Islet precursor cell (in vitro differentiated cells): ENCODE results near the gene TNIP2.
"Not testable (repeated sequence)": the region's sequence is repeated elsewhere in the genome, so short reads cannot be mapped to it uniquely, and the experiment has no call there.

Source experiments
- DNase-seq: peaks from one replicate; pipeline ENCODE4 v3.0.0-alpha.2; 2018

The TNIP2 gene

GRCh38 chr4:2793586-2794485, 37.7 kb upstream of the TNIP2 start:
- DNase-seq = peak; percentile 68

DNA sequence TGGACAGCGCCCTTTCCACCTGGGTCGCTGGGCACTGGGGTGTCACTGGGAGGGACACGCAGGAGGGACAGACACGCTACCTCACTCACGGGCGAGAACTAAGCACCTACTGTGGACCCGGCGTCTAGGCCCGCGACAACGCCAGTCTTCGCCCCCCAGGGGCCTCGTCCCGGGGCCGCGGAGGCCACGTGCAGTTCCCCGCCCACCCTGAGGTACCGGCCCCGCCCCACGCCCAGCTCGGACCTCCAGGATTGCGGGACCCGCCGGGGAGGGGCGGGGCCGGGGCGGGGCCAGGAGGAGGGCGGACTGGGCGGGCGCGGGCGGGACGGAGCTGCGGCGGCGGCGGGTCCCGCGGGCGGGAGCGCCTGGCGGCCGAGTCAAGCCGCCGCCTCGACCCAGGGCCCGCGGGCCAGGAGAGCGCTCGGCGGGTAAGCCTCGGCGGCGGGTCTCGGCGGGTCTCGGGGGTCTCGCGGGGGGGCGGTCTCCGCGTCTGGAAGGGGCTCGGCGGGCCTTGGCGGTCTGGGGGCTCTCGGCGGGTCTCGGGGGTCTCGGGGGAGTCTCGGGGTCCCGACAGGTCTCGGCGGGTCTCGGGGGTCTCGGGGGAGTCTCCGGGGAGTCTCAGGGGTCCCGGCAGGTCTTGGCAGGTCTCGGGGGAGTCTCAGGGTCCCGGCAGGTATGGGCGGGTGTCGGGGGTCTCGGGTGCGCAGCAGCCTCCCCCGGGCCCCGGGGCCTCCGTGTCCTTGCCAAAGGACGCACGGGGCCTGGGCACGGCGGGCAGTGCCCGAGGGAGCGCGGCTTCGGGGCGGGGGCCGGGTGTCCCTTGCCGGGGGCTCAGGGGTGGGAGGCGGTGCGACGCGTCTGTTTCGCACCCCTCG, 36.8 kb upstream of the TNIP2 start, which contains the start of gene SH3BP2:
Gene SH3BP2 (plus strand): TSS at position 375 of the 875 bp plus-strand sequence. CDS start 27,533 bp downstream, outside the sequence.
- DNase-seq = peak; percentile 84

DNA sequence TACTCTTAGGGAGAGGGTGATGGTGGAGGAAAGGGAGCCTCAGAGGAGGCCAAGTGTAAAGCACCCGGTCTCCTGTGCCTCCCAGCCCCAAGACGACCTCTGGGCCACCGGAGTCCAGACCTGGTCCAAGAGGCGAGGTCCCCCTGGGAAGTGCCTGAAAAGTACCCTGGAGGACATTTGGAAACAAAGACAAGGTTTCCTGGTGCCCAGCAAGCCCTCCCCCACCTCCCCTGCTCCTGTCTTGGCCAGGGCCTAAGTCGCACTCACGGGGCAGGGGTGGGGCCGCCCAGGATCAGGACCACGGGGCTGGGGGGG, 36.2 kb upstream of the TNIP2 start:
- DNase-seq = no peak

DNA sequence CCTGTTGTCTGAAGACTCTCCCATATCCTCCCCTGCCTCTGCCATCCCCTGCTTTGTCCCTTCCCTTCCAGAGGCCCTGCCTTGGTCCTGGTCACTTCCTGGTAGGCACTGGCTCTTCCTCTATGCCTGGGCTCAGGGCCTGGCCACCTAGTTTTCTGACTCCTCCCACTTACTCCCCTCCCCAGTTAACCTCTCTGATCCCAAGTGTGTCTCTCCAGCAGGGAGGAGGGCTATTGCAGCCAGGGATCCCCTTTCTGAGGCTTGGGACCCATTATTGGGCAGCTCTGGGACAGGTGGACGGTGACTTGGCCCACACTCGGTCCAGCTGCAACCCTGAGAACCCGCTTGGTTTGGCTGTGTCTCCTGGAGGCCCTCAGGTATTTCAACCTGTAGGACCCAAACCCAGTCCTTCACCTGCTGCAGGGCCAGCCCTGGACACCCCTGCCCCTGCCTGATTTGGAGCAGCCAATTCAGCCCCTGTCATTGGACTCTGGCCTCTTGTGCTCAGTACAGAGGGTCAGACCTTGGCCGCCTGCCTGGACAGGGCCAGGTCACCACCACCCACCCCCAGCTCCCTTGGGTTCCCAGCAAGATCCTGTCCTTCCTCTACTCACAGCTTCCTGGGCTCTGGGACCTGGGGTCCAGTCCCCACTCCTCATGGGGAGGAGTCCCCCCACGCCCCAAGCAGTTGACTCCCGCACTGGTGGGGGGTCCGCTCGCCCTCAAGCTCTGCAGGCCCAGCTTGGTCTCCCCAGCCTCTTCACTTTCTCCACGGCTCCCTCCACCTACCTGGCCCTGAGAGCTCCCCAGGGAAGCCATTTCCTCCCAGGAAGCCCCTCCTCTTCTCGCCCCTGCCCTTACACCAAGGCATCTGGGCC, 35.6 kb upstream of the TNIP2 start:
- DNase-seq = peak; percentile 58

DNA sequence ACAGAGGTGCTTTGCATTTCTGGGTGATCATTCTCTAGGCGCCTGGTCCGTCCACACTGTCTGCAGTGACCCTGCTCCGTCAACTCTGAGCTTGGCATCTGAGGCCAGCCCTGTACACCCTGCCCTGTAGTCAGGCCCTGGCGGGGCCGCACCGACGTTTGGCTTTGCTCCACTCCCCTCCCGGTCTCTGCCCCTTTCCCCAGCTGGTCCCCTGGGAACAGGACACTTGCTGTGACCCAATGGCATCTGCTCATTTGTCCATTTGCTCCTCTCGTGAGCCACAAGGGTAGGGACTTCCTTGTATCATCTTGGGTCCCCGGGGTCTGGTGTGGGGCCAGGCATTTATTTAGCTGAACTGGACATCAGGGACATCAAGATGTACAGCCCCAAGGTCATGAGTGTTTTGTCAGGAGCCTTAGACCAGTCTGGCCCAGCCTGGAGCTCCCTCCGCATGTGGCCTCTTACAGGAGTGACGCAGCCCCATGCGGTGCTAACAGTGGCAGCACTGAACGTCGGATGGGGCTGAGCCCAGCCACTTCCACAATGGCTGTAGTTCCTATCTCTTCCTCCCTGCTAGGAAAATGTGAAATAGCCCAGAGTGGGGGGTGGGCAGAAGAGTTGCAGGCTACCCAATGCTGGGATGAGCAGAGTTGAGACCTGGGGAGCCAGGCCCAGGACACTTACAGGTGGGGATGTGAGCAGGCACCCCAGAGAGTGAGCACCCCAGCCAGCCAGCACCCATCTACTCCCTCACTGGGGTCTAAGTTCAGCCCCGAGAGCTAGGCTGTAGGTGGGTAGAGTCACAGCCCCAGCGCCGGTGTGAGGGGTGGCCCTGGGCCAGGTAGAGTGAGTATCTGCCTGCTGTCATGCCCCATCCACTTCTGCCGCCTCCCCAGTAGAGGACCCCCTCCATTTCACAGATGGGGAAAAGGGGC, 34.7 kb upstream of the TNIP2 start:
- peak; percentile 56 for DNase-seq

- DNase-seq = peak; percentile 51
Measured at GRCh38 chr4:2789793-2790582, 33.9 kb upstream of the TNIP2 start.

DNA sequence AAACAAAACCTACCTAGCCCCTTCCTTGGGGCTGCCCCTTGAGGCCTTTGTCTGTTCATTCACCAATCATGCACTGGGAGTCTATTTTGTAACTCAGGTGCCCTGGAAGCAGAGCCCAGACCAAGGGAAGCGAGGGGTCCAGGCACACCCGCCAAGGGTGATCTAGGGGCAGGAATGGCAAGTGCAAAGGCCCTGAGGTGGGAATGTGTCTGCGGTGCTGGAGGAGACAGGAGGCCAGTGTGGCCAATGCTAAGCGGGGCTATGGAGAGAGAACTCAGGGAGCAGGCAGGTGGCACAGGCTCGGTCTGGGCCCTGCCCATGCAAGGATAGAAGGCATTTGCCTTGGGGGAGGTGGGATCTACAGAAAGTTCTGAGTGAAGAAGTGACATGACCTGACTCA, 33.2 kb upstream of the TNIP2 start:
- DNase-seq = peak; percentile 39

DNA sequence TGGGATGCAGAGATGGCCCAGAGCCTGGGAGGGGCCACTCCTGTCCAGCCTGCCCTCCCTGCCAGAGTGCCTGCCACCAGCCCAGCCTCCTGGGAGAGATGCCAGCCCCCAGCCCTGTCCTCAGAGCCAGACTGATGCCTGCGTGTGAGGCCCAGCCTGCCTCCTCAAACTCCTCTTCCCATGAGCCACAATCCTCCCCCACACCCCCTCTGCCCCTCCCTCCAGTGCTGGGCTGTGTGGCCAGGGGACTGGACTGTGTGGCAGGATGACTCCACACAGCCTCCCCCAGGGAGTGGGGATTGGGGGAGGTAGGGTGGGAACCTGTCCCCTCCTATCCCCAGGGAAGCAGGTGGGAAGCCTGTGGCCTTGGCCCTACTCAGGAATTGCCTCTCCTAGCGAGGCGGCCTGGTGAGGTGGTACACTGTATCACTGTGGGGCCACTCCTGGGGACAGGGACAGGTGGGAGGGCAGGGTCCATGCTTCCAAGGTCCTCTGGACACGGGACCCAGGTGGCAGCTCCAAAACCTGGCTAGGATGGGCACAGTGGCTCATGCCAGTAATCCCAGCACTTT, 32.5 kb upstream of the TNIP2 start:
- no peak for DNase-seq

DNA sequence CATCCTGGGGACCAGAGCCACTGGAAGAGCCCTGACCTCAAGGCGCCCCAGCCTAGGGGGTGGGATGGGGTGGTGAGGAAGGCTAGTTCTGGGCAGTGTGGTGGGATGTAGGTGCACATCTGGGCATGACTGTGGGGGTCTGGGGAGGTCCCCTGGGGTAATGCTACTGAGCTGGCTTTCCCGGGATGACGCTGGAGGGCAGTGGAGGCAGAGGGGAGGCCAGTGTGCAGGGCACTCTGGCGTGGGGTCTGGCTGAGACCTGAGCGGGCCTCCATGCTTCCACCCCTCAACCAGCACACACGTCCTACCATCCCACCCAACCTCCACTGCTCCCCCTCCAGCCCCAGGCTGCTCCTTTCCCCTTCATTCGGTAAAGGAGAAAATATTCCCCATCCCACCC, 32.0 kb upstream of the TNIP2 start:
- DNase-seq = no peak

DNA sequence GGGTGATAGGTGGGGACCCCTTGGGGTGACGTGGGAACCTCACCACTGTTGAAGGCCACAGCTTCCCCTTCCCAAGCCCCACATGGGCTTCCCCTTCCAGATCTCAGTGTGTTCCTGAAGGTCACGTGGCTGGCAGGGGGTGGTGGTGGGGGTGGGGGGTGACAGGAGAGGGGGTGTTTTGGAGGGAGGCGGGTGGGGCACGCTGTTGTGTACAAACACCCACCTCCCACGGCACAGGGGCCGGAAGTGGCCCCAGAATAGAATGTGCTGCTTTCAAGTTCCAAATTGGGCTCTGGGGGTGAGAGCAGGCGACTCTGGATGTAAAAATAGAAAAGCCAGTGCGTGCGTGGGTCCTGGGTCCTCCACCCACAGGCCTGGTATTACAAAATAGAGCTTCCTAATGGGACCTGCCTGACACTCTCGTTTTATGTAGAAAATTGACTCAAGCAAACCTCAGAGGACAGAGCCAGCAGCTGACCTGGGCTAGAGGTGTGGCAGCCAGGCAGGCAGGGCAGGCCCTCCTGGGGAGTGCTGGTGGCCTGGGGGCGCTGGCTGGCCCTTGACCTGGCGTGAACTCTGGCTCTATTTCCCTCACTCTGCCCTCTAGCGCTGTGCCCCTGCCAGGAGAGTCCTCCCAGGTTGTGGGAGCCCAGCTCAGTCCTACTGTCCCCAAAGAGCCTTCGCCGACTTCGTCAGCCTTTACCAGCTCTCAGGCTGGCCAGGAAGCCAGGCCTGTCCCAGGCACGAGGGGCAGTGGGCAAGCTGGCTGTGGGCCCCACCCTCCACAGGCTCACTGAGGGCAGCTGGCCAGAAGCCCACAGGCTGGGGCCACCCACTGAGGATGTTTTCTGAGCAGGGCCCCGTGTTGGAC, 31.3 kb upstream of the TNIP2 start:
- peak; percentile 55 for DNase-seq

DNA sequence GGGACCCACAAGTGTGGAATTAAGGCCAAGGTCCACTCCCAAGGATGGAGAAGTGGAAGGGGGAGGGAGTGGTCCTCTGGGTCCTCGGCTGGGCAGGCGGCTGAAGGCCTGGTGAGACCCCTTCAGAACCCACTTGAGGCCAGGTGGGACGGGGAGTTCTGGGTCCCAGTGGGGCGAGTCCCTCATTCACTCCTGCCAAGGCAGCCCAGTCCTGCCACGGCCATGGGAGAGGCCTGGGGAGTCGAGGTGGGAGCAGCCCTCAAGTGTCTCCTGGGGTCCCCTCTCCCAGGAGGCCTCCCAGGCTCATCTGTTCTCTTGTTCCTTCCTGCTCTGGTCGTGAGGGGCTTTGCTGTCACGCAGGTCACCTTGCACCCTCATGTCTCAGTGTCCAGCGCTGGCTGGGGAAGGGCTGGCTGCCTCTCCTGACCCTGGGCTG, 30.7 kb upstream of the TNIP2 start:
- peak; percentile 38 for DNase-seq

DNA sequence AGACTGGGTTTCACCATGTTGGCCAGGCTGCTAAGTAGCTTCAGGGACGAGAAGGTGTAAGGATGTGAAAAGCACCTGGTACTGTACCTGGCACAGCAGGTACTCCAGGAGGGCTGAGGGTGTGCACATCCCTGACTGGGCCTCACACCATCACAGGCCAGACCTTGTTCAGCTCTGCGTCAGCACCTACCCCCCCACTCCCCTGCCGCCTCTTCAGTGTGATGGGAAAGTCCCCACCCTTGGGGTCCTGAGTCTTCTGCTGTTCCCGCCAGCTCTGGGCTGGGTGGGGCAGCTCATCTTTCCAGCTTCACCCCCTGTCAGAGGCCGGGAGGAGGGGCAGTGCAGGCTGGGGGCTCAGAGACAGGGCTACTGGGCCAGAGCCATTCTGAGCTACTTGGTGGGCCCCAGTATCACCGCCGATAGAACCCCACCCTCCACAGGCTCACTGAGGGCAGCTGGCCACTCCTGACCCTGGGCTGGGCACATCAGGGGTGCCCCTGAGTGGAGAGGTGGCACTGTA, 30.1 kb upstream of the TNIP2 start:
- DNase-seq = no peak

- peak; percentile 51 for DNase-seq
Measured at GRCh38 chr4:2785613-2786012, 29.5 kb upstream of the TNIP2 start.

GRCh38 chr4:2783790-2784189, 27.7 kb upstream of the TNIP2 start:
- DNase-seq = no peak

DNA sequence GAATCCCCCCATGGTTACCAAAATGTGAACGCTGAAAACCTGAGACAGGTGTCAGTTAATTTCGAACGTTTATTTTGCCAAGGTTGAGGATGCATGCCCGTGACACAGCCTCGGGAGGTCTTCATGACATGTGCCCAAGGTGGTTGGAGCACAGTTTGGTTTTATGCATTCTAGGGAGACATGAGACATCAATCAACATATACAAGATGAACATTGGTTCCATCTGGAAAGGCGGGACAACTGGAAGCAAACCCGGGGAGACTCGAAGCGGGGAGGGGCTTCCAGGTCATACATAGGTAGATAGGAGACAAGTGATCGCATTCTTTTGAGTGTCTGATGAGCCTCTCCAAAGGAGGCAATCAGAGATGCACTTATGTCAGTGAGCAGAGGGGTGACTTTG, 25.8 kb upstream of the TNIP2 start:
- no peak for DNase-seq

DNA sequence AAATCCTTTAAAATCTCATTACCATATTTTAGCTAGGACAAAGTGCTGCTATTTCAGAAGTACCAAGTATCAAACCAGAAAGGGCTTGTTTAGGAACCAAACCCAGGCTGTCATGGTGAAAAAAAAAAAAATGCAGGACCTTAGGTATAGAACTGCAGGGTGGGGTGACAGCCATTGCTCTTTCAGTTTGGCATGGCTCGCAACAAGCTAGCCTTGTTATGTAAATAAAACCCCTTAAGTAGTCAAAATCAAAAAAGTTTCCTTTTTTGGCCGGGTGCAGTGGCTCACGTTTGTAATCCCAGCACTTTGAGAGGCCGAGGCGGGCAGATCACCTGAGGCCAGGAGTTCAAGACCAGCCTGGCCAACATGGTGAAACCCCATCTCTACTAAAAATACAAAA, 24.5 kb upstream of the TNIP2 start:
- not testable (repeated sequence) for DNase-seq

GRCh38 chr4:2771264-2771663, 15.1 kb upstream of the TNIP2 start:
- DNase-seq = no peak

GRCh38 chr4:2768921-2769336, 12.8 kb upstream of the TNIP2 start:
- peak; percentile 80 for DNase-seq

GRCh38 chr4:2768124-2768523, 12.0 kb upstream of the TNIP2 start:
- no peak for DNase-seq
